ENCODE data around the gene GRAMD4.
"Not testable (repeated sequence)": the region's sequence is repeated elsewhere in the genome, so short reads cannot be mapped to it uniquely, and the experiment has no call there.

The GRAMD4 gene

DNA sequence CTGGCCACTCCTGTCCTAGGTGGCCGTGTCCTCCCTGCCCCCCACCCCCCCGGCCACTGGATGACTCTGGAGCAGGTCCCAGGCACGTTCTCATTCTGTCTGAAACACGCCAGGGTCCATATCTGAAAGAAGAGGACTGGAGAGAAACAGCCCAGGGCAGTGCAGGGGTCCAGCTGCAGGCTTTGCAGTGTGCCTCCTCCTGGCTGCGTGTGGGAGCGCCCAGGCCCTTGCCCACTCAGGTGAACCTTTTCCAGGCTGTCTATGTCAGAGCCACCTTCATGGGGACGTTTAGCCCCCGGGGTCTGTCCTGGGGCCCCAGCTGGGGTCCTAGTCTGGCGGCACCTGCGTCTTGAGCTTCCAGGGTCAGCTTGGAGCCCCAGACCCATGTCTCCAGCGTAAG, 15.6 kb downstream of the GRAMD4 start:
- no peak for DNase-seq (ENCODE audit: low read depth in 3 of 3, low spot score in 1 of 3)

- DNase-seq (ENCODE audit: low read depth in 3 of 3, low spot score in 1 of 3) = no peak
Measured at GRCh38 chr22:46636221-46637002, 16.2 kb downstream of the GRAMD4 start.

GRCh38 chr22:46637711-46638600, 17.8 kb downstream of the GRAMD4 start:
- DNase-seq (ENCODE audit: low read depth in 3 of 3, low spot score in 1 of 3) = no peak

- no peak for DNase-seq (ENCODE audit: low read depth in 3 of 3, low spot score in 1 of 3)
Measured at GRCh38 chr22:46638601-46639431, 18.6 kb downstream of the GRAMD4 start.

- DNase-seq (ENCODE audit: low read depth in 3 of 3, low spot score in 1 of 3) = no peak
Measured at GRCh38 chr22:46639843-46640242, 19.7 kb downstream of the GRAMD4 start.

DNA sequence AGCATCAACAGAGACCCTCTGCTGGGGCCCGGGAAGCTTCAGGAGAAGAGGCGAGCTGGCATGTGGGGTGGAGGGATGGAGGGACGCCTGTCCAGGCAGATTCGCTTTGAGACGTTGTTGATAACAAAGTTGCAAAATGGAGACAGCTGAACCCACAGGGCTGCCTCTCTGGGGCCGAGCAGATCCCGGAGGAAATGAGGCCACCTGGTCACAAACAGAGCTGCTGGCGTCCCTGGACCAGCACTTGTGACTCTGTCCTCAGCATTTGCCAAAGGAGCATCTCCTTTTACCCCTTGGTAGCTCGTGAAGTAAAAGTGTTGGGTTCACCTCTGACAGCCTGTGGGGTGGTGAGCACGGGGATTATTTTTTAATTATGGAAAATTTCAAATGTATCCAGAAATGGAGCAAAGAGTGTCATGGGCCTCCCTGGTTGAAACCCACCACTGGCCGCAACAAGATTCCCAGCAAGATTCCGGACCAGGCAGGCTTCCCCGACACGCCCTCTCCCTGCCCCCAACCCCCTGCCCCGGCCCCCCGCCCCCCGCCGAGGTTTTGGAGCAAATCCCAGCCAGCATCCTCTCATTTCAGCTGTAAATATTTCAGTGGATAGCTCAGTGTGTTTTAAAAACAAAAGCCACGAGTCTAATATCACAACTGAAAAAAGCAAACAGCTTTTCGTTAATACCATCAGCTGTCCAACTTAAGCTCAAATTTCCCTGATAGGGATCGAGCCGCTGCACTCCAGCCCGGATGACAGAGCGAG, 20.3 kb downstream of the GRAMD4 start:
- no peak for DNase-seq (ENCODE audit: low read depth in 3 of 3, low spot score in 1 of 3)

DNA sequence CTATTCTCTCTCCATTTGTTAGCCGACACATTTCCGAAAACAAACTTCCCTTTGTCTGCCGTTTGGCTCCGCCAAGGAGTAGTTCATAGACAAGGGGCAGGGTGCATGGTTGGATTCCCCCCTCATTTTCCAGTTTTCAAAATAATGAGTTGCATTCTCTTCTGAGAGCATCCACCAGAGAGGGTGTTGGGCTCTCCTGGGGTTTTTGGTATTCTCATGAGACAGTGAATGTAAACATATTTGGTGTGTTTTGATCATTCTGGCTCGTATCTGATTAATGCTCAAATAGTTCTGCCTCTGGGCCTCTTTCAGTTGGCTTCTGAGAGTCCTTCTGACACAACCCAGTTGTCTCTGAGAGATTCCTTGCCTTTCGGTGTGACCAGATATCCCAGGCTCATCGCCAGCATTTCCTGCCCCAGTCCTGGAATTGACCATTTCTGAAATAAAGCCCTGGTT, 21.7 kb downstream of the GRAMD4 start:
- DNase-seq (ENCODE audit: low read depth in 3 of 3, low spot score in 1 of 3) = no peak

- not testable (repeated sequence) for DNase-seq (ENCODE audit: low read depth in 3 of 3, low spot score in 1 of 3)
Measured at GRCh38 chr22:46642840-46643480, 22.8 kb downstream of the GRAMD4 start.

DNA sequence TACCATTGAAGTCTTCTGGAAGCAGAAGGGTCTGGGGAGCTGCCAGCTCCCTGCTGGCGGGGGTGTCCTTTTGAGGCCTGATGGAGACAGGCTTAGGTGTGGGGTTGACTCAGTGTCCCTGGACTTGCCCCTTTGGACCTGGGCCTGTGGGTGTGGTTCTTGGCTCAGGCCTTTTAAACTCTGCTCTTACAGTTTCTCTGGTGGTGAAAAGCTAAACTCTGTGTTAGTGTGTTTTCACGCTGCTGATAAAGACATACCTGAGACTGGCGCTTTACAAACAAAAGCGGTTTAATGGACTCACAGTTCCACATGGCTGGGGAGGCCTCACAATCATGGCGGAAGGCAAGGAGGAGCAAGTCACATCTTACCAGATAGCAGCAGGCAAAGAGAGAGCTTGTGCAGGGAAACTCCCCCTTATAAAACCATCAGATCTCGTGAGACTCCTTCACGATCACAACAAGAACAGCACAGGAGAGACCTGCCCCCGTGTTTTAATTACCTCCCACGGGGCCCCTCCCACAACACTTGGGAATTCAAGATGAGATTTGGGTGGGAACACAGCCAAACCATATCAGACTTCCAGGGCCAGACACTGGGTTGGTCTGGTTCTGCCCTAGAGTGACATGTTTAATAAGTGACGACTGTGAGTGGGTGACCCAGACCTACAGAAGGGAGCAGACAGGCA, 26.5 kb downstream of the GRAMD4 start:
- DNase-seq (ENCODE audit: low read depth in 3 of 3, low spot score in 1 of 3) = no peak

GRCh38 chr22:46648225-46648820, 28.1 kb downstream of the GRAMD4 start:
- DNase-seq (ENCODE audit: low read depth in 3 of 3, low spot score in 1 of 3) = not testable (repeated sequence)

GRCh38 chr22:46649141-46650077, 29.2 kb downstream of the GRAMD4 start:
- no peak for DNase-seq (ENCODE audit: low read depth in 3 of 3, low spot score in 1 of 3)

DNA sequence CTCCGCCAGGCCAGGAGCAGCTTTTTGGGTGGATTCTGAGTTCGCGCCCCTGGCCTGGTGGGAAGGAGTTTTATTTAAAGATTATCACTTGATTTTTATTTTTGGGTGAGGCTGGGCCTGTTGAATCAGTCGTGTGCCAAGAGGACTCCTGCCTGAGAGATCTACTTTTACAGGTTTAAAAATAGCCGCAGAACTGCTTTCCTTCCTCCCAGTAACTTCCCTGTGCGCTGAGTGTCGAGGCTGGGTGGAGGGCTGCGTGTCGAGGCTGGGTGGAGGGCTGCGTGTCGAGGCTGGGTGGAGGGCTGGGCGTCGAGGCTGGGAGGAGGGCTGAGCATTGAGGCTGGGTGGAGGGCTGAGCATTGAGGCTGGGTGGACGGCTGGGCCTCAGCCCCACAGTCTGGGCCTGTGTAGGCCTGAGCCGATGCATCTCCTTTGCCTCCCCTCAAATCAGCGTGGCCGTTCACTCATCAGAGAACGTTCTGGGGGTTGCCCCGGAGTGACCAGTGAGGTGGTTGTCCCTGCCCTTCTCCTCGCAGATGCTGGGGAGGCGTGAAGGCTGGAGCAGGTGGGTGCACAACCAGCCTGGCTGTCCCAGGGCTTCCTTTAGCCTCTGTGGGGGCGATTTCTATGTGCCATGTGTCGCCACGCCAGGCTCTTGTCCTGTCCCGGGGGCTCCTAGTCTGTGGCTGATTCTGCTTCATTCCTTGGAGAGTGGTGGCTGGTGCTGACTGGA, 30.1 kb downstream of the GRAMD4 start:
- DNase-seq (ENCODE audit: low read depth in 3 of 3, low spot score in 1 of 3) = no peak

DNA sequence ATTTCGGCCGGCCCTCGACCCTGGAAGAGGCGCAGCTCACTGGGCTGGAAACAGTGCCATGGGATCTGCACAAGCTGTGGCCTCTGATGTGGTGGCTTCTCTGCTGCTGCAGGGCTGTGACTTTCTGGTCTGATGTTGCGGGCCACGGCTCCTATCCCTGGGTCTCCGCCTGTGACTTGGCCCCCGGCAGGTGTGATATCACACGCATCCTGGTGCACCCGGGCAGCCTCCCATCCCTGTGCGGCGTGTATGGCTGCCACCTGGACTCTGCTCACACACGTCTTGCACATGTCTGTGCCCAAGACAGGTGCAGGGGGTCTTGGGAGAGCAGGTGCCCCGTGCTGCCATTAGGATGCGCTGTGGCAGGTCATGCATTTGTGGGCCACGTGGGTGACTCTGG, 31.1 kb downstream of the GRAMD4 start:
- DNase-seq (ENCODE audit: low read depth in 3 of 3, low spot score in 1 of 3) = no peak

DNA sequence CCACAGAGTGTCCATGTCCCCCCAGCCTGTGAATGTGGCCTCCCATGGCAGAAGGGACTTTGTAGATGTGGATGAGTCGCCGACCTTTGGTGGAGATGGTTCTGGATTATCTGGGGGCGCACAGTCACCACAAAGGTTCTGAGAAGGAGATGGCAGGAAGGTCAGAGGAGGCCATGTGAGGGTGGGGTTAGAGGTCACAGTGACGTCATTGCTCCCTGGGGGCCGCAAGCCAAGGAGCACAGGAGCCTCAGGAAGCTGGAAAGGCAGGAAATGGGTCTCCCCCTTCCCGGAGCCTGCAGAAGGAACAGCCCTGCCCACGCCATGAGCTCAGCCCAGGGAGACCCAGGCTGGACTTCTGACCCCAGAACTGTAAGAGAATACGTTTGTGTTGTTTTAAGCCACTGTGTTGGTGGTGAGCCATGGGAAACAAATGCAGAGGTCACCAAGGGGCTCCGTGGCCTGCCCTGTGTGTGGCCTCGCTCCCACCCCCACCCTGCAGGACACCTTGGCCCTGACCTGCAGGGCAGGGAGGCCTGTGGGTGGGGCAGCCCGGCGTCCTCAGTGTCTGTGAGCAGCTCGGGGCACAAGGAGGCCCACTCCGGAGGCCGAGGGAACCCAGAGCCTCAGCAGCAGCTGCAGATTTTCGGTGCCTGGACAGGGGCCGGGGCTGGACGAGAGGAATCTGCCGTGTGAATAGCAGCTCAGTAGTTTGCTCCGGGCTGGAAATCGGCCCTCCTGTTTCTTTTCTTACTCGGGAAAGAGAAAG, 32.1 kb downstream of the GRAMD4 start:
- no peak for DNase-seq (ENCODE audit: low read depth in 3 of 3, low spot score in 1 of 3)

DNA sequence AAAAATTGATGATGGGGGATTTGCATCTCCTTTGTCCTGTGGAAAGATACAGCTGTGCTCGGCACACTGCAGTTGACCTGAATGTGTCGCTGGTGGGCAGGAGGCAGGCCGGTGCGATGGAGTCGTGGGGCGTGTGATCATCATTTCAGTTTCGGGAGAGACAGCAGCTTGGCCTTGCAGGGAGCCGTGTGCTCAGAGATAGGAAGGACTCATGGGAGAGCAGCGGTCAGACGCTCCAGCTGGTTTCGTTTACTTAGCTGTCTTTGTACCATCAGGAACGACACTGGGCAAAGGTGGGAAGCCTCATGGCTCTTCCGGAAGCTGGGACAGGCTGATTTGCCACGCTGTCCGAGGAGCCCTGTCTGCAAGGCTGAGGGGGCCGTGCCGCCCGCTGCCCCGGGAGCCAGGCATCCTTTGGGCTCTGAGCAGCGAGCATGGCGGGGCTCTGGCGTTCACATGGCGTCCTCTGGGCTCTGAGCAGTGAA, 32.7 kb downstream of the GRAMD4 start:
- DNase-seq (ENCODE audit: low read depth in 3 of 3, low spot score in 1 of 3) = no peak

- no peak for DNase-seq (ENCODE audit: low read depth in 3 of 3, low spot score in 1 of 3)
Measured at GRCh38 chr22:46653596-46653995, 33.4 kb downstream of the GRAMD4 start.

Data from stimulated activated CD4-positive, alpha-beta T cell treated with anti-CD3 and anti-CD28 coated beads, TNF-alpha, amount 100 ng/mL, for 1 hour (primary cell).